Measurements from ENCODE around the gene FAM227B. TPM values are rescaled to one million over a fixed set of nuclear protein-coding genes. Genes with fewer than 3 reads are reported as not detected.

FAM227B gene
- total RNA-seq, 1 donor from 2014 or later: 8.0 TPM

DNA sequence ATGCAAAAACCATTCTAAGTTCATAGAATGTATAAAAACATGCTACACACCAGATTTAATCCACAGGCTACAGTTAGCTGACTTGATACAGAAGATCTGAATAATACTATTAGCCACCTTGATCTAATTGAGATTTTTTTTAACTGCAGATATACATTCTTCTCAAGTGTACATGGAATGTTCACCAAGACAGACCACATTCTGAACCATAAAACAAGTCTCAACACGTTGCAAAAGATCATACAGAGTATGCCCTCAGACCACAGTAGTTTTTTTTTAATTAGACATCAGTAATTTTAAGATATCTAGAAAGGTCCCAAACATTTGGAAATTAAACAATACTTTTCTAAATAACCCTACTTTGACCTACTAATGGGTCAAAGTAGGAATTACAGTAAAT lies 114.3 kb downstream of the FAM227B start:
- H3K27me3 Mint-ChIP-seq (ENCODE audit: low read depth): no peaks in the 10 kb centered on the region
- DNase-seq (ENCODE audit: low spot score in 2 of 2, unreplicated experiment in 2 of 2): no peak
- H3K4me3 Mint-ChIP-seq: no peak overlapping the region
- peaks cover 11% of the 10 kb centered on the region for H3K36me3 Mint-ChIP-seq
- no peaks in the 10 kb centered on the region for H3K4me1 Mint-ChIP-seq
- TF ChIP-seq, protein P1, sequence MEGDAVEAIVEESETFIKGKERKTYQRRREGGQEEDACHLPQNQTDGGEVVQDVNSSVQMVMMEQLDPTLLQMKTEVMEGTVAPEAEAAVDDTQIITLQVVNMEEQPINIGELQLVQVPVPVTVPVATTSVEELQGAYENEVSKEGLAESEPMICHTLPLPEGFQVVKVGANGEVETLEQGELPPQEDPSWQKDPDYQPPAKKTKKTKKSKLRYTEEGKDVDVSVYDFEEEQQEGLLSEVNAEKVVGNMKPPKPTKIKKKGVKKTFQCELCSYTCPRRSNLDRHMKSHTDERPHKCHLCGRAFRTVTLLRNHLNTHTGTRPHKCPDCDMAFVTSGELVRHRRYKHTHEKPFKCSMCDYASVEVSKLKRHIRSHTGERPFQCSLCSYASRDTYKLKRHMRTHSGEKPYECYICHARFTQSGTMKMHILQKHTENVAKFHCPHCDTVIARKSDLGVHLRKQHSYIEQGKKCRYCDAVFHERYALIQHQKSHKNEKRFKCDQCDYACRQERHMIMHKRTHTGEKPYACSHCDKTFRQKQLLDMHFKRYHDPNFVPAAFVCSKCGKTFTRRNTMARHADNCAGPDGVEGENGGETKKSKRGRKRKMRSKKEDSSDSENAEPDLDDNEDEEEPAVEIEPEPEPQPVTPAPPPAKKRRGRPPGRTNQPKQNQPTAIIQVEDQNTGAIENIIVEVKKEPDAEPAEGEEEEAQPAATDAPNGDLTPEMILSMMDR (IDR thresholded peaks at IDR 0.05; ENCODE audit: unreplicated experiment): no peak
- H3K27ac Mint-ChIP-seq: no peak overlapping the region
- peaks cover 15% of the 10 kb centered on the region for H3K9me3 Mint-ChIP-seq

- H3K27ac Mint-ChIP-seq: no peak overlapping the region
- H3K4me1 Mint-ChIP-seq: peaks cover 13% of the 10 kb centered on the region
- TF ChIP-seq, protein P1 (IDR thresholded peaks at IDR 0.05; ENCODE audit: unreplicated experiment): no peak
- DNase-seq (ENCODE audit: low spot score in 2 of 2, unreplicated experiment in 2 of 2): no peak
- H3K4me3 Mint-ChIP-seq: no peak overlapping the region
- H3K9me3 Mint-ChIP-seq: peaks cover 21% of the 10 kb centered on the region
- H3K36me3 Mint-ChIP-seq: peaks cover 17% of the 10 kb centered on the region
- H3K27me3 Mint-ChIP-seq (ENCODE audit: low read depth): no peaks in the 10 kb centered on the region
Observed at GRCh38 chr15:49501586-49501985, 119.0 kb downstream of the FAM227B start.

GRCh38 chr15:49495993-49496753 lies 124.4 kb downstream of the FAM227B start:
- H3K4me3 Mint-ChIP-seq: no peak overlapping the region

GRCh38 chr15:49494842-49495241 lies 125.8 kb downstream of the FAM227B start:
- Mint-ChIP-seq H3K36me3 (no peaks in the 10 kb centered on the region), H3K4me3 (no peak overlapping the region), H3K27ac (no peak overlapping the region), H3K4me1 (peaks cover 23% of the 10 kb centered on the region), H3K9me3 (no peaks in the 10 kb centered on the region), H3K27me3 (ENCODE audit: low read depth) (no peaks in the 10 kb centered on the region)
- TF ChIP-seq, protein P1 (IDR thresholded peaks at IDR 0.05; ENCODE audit: unreplicated experiment): no peak
- no peak for DNase-seq (ENCODE audit: low spot score in 2 of 2, unreplicated experiment in 2 of 2)

More at GRCh38 chr15:49495993-49496753, 124.4 kb downstream of the FAM227B start:
- H3K27me3 Mint-ChIP-seq (ENCODE audit: low read depth): no peaks in the 10 kb centered on the region
- no peak for DNase-seq (ENCODE audit: low spot score in 2 of 2, unreplicated experiment in 2 of 2)
- peaks cover 5% of the 10 kb centered on the region for H3K9me3 Mint-ChIP-seq
- peaks cover 23% of the 10 kb centered on the region for H3K4me1 Mint-ChIP-seq
- no peak overlapping the region for H3K27ac Mint-ChIP-seq
- H3K36me3 Mint-ChIP-seq: peaks cover 4% of the 10 kb centered on the region
- TF ChIP-seq, protein P1 (IDR thresholded peaks at IDR 0.05; ENCODE audit: unreplicated experiment): no peak

DNA sequence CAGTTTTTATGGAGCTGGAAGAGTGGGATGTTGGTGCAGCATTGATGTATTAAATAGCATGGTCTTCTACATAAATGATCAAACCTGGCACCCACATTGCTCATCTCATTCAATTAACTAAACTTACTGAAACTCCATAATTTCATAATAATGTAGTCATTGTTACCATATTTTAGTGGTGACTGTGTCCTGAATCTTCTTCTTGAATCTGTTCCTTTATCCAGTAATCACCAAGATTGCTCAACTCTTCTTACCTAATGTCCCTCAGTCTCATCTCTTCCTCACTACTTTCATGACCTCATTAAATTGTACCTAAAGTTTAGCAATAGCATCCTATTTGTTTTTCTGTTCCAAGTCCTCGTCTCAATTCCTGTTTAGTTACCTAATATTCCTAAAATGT lies 127.8 kb downstream of the FAM227B start:
- TF ChIP-seq, protein P1 (IDR thresholded peaks at IDR 0.05; ENCODE audit: unreplicated experiment): no peak
- no peak overlapping the region for H3K27ac Mint-ChIP-seq
- peaks cover 22% of the 10 kb centered on the region for H3K4me1 Mint-ChIP-seq
- H3K4me3 Mint-ChIP-seq: no peak overlapping the region
- H3K9me3 Mint-ChIP-seq: no peaks in the 10 kb centered on the region
- no peaks in the 10 kb centered on the region for H3K36me3 Mint-ChIP-seq
- no peaks in the 10 kb centered on the region for H3K27me3 Mint-ChIP-seq (ENCODE audit: low read depth)
- DNase-seq (ENCODE audit: low spot score in 2 of 2, unreplicated experiment in 2 of 2): no peak
